ENCODE data around the gene PTMA. TPM values are rescaled to one million over a fixed set of nuclear protein-coding genes. Genes with fewer than 3 reads are reported as not detected.

PTMA gene
- total and polyA plus RNA-seq, 11 donors: 143 to 707 (median 207) TPM

- ATAC-seq (peak; percentile 61 to 82 (median 66)), DNase-seq (peak; percentile 62 to 83 (median 68))
- Histone ChIP-seq H3K36me3 (no peaks in the 10 kb centered on the region), H3K27ac (no peak overlapping the region), H3K27me3 (no peaks in the 10 kb centered on the region), H3K9me3 (no peaks in the 10 kb centered on the region), H3K4me3 (no peak overlapping the region), H3K4me1 (peaks cover 0 to 41% (median 6%) of the 10 kb centered on the region in 12 donors)
- TF ChIP-seq POLR2A (IDR thresholded peaks at IDR 0.05): no peak
- peak; percentile 36 to 77 (median 60) for TF ChIP-seq CTCF (IDR thresholded peaks at IDR 0.05)
- WGBS, 4 donors: 39 to 56% (median 46%) methylated on average over 8 to 14 of the region's 14 CpGs
- intact Hi-C loops (cut with DNase I): no loop called here
These were observed 21.0 kb upstream of the PTMA start for GRCh38 chr2:231687133-231687852.

GRCh38 chr2:231687961-231688360 is 20.4 kb upstream of the PTMA start:
- no peaks in the 10 kb centered on the region for H3K36me3 ChIP-seq
- H3K4me1 ChIP-seq: peaks cover 0 to 34% (median 6%) of the 10 kb centered on the region in 12 donors
- 89 to 95% (median 93%) methylated on average over 4 of the region's 4 CpGs for WGBS, 4 donors
- H3K9me3 ChIP-seq: no peaks in the 10 kb centered on the region
- H3K27ac ChIP-seq: no peak overlapping the region
- DNase-seq (peak in 1 of 5 donors; percentile 6), ATAC-seq (no peak)
- no peak overlapping the region for H3K4me3 ChIP-seq
- no peak for TF ChIP-seq POLR2A (IDR thresholded peaks at IDR 0.05)
- TF ChIP-seq CTCF (IDR thresholded peaks at IDR 0.05): no peak
- intact Hi-C loops (cut with DNase I): no loop called here
- no peaks in the 10 kb centered on the region for H3K27me3 ChIP-seq

- Histone ChIP-seq H3K27me3 (no peaks in the 10 kb centered on the region), H3K4me3 (no peak overlapping the region), H3K9me3 (no peaks in the 10 kb centered on the region), H3K27ac (no peak overlapping the region), H3K36me3 (no peaks in the 10 kb centered on the region), H3K4me1 (peaks cover 0 to 26% (median 6%) of the 10 kb centered on the region in 12 donors)
- peak in 2 of 5 donors; percentile 26 to 40 for DNase-seq
- WGBS, 4 donors: 75 to 92% (median 86%) methylated on average over 12 to 17 of the region's 17 CpGs
- TF ChIP-seq CTCF (IDR thresholded peaks at IDR 0.05) (no peak), POLR2A (IDR thresholded peaks at IDR 0.05) (no peak)
- intact Hi-C loops (cut with DNase I): no loop called here
- peak in 1 of 4 donors; percentile 7 for ATAC-seq
These were observed 19.6 kb upstream of the PTMA start for GRCh38 chr2:231688719-231689118.

- Histone ChIP-seq H3K9me3 (no peaks in the 10 kb centered on the region), H3K4me3 (no peak overlapping the region), H3K36me3 (no peaks in the 10 kb centered on the region), H3K27me3 (no peaks in the 10 kb centered on the region), H3K4me1 (peaks cover 0 to 21% (median 6%) of the 10 kb centered on the region in 12 donors), H3K27ac (no peak overlapping the region)
- peak in 1 of 5 donors; percentile 12 for DNase-seq
- TF ChIP-seq CTCF (IDR thresholded peaks at IDR 0.05) (no peak), POLR2A (IDR thresholded peaks at IDR 0.05) (no peak)
- 75 to 82% (median 80%) methylated on average over 14 to 15 of the region's 15 CpGs for WGBS, 4 donors
- ATAC-seq: no peak
- intact Hi-C loops (cut with DNase I): no loop called here
These were observed 19.0 kb upstream of the PTMA start for GRCh38 chr2:231689124-231689893.

Data from heart left ventricle (tissue), 16 donors.